ENCODE measurements around the gene ATP8B4. TPM values are rescaled to one million over a fixed set of nuclear protein-coding genes. Genes with fewer than 3 reads are reported as not detected.
"Not testable (repeated sequence)": the region's sequence is repeated elsewhere in the genome, so short reads cannot be mapped to it uniquely, and the experiment has no call there.

Gene ATP8B4
- total RNA-seq, 2 donors from 2014 or later: 20.0 to 26.1 TPM

- Mint-ChIP-seq H3K4me1 (no peaks in the 10 kb centered on the region), H3K4me3 (no peak overlapping the region), H3K36me3 (ENCODE audit: low read depth) (no peaks in the 10 kb centered on the region), H3K27ac (no peak overlapping the region), H3K9me3 (peaks cover 8% of the 10 kb centered on the region), H3K27me3 (peaks cover 5% of the 10 kb centered on the region)
- no peak for ATAC-seq (replicated peaks)
These were observed 154.5 kb downstream of the ATP8B4 start for GRCh38 chr15:49964551-49964950.

DNA sequence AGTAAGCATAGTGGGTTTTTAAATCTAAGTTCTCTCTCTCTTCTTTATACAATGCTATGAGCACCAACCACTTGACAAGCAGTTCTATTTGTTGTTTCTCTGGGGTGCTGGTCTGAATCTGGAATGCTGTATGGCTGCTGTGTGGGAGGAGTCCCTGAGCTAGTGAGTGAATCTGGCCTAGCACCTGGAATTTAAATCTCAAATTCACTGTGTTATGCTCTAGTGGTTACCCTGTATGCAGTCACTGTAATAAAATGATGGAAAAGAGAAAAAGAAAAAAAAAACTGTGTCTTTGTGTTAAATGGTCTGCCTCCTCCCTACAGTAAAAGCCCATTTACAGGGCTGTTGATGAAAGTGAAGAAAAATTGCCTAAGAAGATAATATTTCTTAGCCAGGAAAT, 155.0 kb downstream of the ATP8B4 start:
- Mint-ChIP-seq H3K4me3 (no peak overlapping the region), H3K27me3 (peaks cover 5% of the 10 kb centered on the region), H3K4me1 (no peaks in the 10 kb centered on the region), H3K36me3 (ENCODE audit: low read depth) (no peaks in the 10 kb centered on the region), H3K27ac (no peak overlapping the region), H3K9me3 (peaks cover 8% of the 10 kb centered on the region)
- ATAC-seq (replicated peaks): no peak

GRCh38 chr15:49963033-49963772, 155.8 kb downstream of the ATP8B4 start:
- not testable (repeated sequence) for H3K4me3 Mint-ChIP-seq; H3K27ac Mint-ChIP-seq; H3K27me3 Mint-ChIP-seq; ATAC-seq (replicated peaks); H3K9me3 Mint-ChIP-seq; H3K4me1 Mint-ChIP-seq; H3K36me3 Mint-ChIP-seq (ENCODE audit: low read depth)

- H3K27me3 Mint-ChIP-seq: no peaks in the 10 kb centered on the region
- H3K4me1 Mint-ChIP-seq: no peaks in the 10 kb centered on the region
- H3K27ac Mint-ChIP-seq: no peak overlapping the region
- peaks cover under 1% of the 10 kb centered on the region for H3K9me3 Mint-ChIP-seq
- H3K4me3 Mint-ChIP-seq: no peak overlapping the region
- no peaks in the 10 kb centered on the region for H3K36me3 Mint-ChIP-seq (ENCODE audit: low read depth)
- no peak for ATAC-seq (replicated peaks)
These were observed 156.9 kb downstream of the ATP8B4 start for GRCh38 chr15:49962044-49962602.

GRCh38 chr15:49953421-49953820, 165.6 kb downstream of the ATP8B4 start:
- ATAC-seq (replicated peaks): no peak
- peaks cover 17% of the 10 kb centered on the region for H3K9me3 Mint-ChIP-seq
- H3K4me3 Mint-ChIP-seq: no peak overlapping the region
- H3K36me3 Mint-ChIP-seq (ENCODE audit: low read depth): no peaks in the 10 kb centered on the region
- no peak overlapping the region for H3K27ac Mint-ChIP-seq
- H3K27me3 Mint-ChIP-seq: peaks cover 10% of the 10 kb centered on the region
- H3K4me1 Mint-ChIP-seq: no peaks in the 10 kb centered on the region

DNA sequence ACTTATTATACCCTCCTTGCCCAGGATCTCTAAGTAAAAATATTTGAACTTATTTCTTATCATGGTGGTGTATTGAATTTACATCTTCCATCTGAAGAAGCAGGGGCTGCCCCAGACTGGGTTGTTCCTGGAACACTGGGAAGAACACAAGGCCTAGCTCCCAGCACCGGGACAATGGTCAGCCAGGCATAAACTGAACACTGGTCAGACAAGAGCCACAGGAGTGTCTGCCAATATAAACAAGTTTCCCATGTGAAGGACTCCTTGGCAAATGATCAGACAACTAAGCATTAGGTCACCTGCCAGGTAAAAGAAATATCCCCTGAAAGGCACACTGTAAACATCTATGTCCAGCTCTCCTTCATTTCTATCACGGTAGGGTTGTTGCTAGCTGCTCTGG, 172.4 kb downstream of the ATP8B4 start:
- Mint-ChIP-seq H3K27me3 (no peaks in the 10 kb centered on the region), H3K9me3 (peaks cover 24% of the 10 kb centered on the region), H3K4me3 (no peak overlapping the region), H3K27ac (no peak overlapping the region), H3K4me1 (no peaks in the 10 kb centered on the region), H3K36me3 (ENCODE audit: low read depth) (no peaks in the 10 kb centered on the region)
- ATAC-seq (replicated peaks): no peak

DNA sequence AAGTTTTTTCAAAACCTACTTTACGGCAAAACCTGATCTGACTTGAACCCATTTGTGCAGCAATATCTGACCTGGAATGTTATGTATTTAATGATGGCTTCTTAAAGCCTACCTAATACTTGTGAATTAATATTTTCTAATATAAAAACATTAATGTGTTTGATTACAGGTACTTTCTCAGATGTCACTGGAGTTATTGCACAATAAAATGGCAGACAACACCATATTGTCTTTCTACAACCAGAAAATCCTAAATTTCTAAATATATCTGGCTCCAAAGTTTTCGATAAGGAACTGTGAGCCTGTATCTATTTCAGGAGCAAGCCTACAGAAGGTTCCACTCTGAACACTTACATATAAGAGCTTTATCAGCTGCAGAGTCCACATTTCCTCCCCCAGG, 184.5 kb downstream of the ATP8B4 start:
- Mint-ChIP-seq H3K4me1 (no peaks in the 10 kb centered on the region), H3K27me3 (peaks cover 24% of the 10 kb centered on the region), H3K4me3 (no peak overlapping the region), H3K27ac (no peak overlapping the region), H3K9me3 (peaks cover 4% of the 10 kb centered on the region), H3K36me3 (ENCODE audit: low read depth) (no peaks in the 10 kb centered on the region)
- no peak for ATAC-seq (replicated peaks)

DNA sequence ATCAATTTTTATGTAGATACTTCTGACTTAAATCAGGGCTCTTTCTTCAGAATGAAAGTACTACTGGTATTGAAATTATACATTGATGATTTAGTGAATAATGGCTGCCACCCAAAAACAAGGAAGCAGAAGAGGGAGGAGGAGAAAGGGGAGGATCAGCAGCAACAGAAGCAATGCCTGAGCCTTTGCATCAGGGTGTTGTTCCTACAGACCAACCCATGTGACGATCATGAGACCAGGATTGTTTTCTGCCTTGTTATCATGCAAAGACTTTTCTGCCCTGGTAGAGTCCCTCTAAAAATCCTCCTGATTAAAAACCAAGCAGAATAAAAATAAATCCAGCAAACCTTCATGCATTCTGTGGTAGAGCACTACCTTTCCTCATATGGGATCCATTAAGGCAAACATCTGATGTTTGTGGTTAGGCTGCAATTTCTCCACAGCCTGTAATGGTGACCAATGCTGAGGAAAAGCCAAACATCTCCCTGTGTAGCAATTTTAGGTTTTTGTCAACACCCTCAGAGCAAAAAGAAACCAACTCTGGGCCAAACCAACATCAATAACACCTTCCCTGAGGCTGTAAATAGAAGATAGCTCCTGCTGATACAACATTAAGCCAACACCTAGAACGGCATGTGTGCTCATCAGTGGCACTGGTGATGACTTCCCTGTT, 191.7 kb downstream of the ATP8B4 start:
- no peaks in the 10 kb centered on the region for H3K9me3 Mint-ChIP-seq
- H3K4me1 Mint-ChIP-seq: no peaks in the 10 kb centered on the region
- no peak overlapping the region for H3K4me3 Mint-ChIP-seq
- H3K27ac Mint-ChIP-seq: no peak overlapping the region
- H3K27me3 Mint-ChIP-seq: peaks cover 6% of the 10 kb centered on the region
- ATAC-seq (replicated peaks): no peak
- H3K36me3 Mint-ChIP-seq (ENCODE audit: low read depth): no peaks in the 10 kb centered on the region

DNA sequence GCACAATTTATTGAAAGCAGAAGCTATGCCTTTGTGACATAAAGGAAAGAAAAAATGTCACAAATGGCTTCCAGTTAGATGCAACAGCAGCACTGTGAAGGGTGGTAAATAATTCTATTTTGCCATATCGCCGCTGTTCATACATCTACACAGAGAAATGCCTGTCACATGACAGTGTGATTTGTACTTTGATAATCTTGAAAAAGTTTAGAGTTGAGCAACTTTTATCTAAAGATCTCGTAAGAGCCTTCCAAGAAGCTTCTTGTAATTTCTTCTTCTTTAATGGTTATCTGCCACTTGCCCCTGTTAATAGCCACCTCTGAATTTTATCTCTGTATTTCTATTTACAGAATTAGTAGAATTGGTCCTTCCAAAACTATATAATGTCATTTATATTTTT, 192.3 kb downstream of the ATP8B4 start:
- no peak for ATAC-seq (replicated peaks)
- no peaks in the 10 kb centered on the region for H3K9me3 Mint-ChIP-seq
- H3K4me1 Mint-ChIP-seq: no peaks in the 10 kb centered on the region
- H3K36me3 Mint-ChIP-seq (ENCODE audit: low read depth): no peaks in the 10 kb centered on the region
- peaks cover 6% of the 10 kb centered on the region for H3K27me3 Mint-ChIP-seq
- H3K4me3 Mint-ChIP-seq: no peak overlapping the region
- no peak overlapping the region for H3K27ac Mint-ChIP-seq

DNA sequence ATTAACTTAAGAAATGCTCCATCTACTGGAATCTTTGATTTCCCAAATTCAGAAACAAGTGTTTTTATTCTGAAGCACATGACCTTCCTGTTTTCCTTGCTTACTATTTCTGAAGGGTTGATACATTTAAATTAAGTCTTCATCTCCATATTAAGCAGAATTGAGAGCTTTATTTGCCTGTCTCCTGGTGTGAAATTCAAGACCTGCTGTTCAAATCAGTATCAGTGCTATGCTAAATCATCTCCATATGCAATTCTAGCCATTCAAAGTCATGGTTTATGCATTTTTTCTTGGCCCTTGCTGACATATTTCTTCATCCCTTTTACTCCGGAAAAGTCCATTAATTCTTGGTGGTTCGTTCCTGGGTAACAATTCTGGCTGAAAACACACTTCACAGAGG, 195.4 kb downstream of the ATP8B4 start:
- Mint-ChIP-seq H3K27ac (no peak overlapping the region), H3K36me3 (ENCODE audit: low read depth) (no peaks in the 10 kb centered on the region), H3K4me3 (no peak overlapping the region), H3K4me1 (no peaks in the 10 kb centered on the region), H3K9me3 (no peaks in the 10 kb centered on the region), H3K27me3 (peaks cover 6% of the 10 kb centered on the region)
- no peak for ATAC-seq (replicated peaks)

DNA sequence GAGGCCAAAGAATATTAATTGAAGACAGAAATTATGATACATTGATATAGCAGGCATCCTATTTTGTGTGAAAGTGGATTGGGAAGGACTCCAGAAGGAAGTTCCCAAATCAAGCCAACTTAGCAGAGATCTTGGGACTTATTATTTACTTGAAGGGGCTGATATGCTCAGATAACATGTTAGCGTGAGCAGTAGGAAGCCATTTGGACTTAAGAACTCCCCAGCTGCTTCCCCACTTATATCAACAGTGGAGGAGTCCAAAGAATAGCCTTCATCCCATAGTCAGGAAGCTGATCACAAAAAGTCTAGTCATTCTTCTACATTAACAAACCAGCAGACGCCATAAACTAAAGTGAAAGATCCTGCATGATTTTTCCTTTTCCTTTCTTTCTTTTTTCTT, 200.0 kb downstream of the ATP8B4 start:
- Mint-ChIP-seq H3K4me1 (no peaks in the 10 kb centered on the region), H3K4me3 (no peak overlapping the region), H3K9me3 (no peaks in the 10 kb centered on the region), H3K27ac (no peak overlapping the region), H3K27me3 (no peaks in the 10 kb centered on the region), H3K36me3 (ENCODE audit: low read depth) (no peaks in the 10 kb centered on the region)
- ATAC-seq (replicated peaks): no peak

DNA sequence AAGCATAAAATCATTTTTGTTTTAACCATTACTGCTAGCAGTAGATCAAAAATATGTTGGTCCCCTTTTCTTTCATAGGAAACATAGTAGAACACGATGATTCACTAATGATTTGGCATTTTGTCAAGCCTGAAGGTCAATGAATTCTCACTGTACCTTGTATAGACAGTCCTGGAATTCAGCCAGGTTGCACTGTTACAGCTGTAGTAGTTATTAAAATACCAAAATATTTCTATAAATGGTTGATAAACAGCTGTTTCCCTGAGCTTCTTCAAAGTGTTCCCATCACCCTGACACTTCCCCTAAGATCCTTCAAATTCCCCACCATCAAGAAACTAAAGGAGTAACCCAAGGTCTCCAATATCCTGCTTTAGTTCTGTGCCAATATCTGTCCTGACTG, 200.9 kb downstream of the ATP8B4 start:
- Mint-ChIP-seq H3K36me3 (ENCODE audit: low read depth) (no peaks in the 10 kb centered on the region), H3K4me3 (no peak overlapping the region), H3K27me3 (no peaks in the 10 kb centered on the region), H3K27ac (no peak overlapping the region), H3K4me1 (no peaks in the 10 kb centered on the region), H3K9me3 (no peaks in the 10 kb centered on the region)
- ATAC-seq (replicated peaks): no peak

DNA sequence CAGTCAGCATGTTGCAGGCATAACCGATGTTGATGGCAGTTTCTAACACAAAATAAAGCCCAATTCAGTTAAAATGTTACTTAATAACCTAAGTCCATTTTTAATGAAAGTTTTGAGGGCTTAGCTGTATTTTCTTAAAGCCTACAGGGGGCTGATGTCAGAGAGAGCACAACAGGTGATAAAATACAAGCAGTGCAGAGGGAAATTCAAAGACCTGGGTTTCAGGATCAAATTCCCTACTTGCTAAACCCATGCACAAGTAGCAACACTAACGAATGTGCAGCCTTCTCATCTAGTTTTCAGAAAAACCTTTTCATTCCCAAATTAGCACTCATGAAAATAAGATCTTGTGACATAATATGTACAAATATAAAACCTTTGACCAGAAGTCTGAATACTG, 202.0 kb downstream of the ATP8B4 start:
- H3K9me3 Mint-ChIP-seq: no peaks in the 10 kb centered on the region
- H3K36me3 Mint-ChIP-seq (ENCODE audit: low read depth): no peaks in the 10 kb centered on the region
- ATAC-seq (replicated peaks): no peak
- no peak overlapping the region for H3K27ac Mint-ChIP-seq
- H3K27me3 Mint-ChIP-seq: no peaks in the 10 kb centered on the region
- H3K4me1 Mint-ChIP-seq: no peaks in the 10 kb centered on the region
- H3K4me3 Mint-ChIP-seq: no peak overlapping the region

DNA sequence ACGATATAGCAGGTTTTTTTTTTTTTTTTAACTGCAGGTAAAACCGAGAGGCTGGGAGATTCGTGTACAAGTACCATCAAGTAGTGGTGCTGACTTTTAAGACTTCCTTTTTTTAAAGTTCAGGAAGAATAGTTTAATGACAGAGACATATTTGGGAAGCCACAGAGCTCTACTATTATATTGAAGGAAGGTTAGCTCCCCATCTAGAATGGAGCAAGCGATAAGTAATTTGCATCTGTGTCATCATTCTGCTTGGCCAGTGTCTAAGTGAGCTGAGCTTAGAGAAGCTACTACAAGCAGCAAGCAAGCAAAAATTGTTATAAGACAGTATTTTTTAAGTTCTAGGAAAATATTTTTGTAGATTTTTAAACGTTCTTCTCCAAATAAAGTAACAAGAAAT, 203.2 kb downstream of the ATP8B4 start:
- Mint-ChIP-seq H3K36me3 (ENCODE audit: low read depth) (no peaks in the 10 kb centered on the region), H3K27me3 (no peaks in the 10 kb centered on the region), H3K4me3 (no peak overlapping the region), H3K9me3 (no peaks in the 10 kb centered on the region), H3K27ac (no peak overlapping the region), H3K4me1 (no peaks in the 10 kb centered on the region)
- no peak for ATAC-seq (replicated peaks)

- Mint-ChIP-seq H3K9me3 (no peaks in the 10 kb centered on the region), H3K27me3 (peaks cover 7% of the 10 kb centered on the region), H3K36me3 (ENCODE audit: low read depth) (no peaks in the 10 kb centered on the region), H3K27ac (no peak overlapping the region), H3K4me1 (no peaks in the 10 kb centered on the region), H3K4me3 (no peak overlapping the region)
- no peak for ATAC-seq (replicated peaks)
These were observed 210.1 kb downstream of the ATP8B4 start for GRCh38 chr15:49908933-49909295.
